ENCODE results near the gene NUDT4. TPM values are rescaled to one million over a fixed set of nuclear protein-coding genes. Genes with fewer than 3 reads are reported as not detected.

The NUDT4 gene
- total and polyA plus RNA-seq, 2 of the 8 experiments (the other 6 are each of a cell fraction or from before 2014, with no cell fraction given): 17.3 to 71.7 TPM

- Histone ChIP-seq H3K27me3 (replicated peaks in 1 of 4; ENCODE audit: control insufficient read depth in 3 of 4, extremely low read depth in 1 of 4, insufficient read depth in 3 of 4, low read length in 3 of 4) (no peaks in the 10 kb centered on the region), H4K8ac (ENCODE audit: extremely low read depth, insufficient read depth, low read length) (no peak overlapping the region), H3K4ac (replicated peaks; ENCODE audit: insufficient read length, low read depth, low read length) (no peak overlapping the region), H3K4me2 (ENCODE audit: insufficient read depth in 1 of 2, low read depth in 2 of 2, low read length in 2 of 2) (no peak overlapping the region), H3K79me1 (ENCODE audit: low read depth, low read length) (peaks cover 6% of the 10 kb centered on the region; the same call in 1 of the 2 replicates), H3K79me2 (ENCODE audit: control insufficient read depth in 1 of 2, insufficient read depth in 2 of 2, low read length in 2 of 2) (peaks cover 27 to 73% of the 10 kb centered on the region in 2 experiments), H2BK12ac (ENCODE audit: low read depth, low read length) (no peak overlapping the region), H3K4me3 (ENCODE audit: extremely low read depth in 1 of 4, insufficient read depth in 2 of 4, low read depth in 3 of 4, low read length in 4 of 4) (no peak overlapping the region), H2BK120ac (replicated peaks; ENCODE audit: low read depth, low read length) (no peak overlapping the region), H4K5ac (ENCODE audit: insufficient read length, low read depth, low read length) (no peak overlapping the region), H3K23ac (ENCODE audit: insufficient read length) (no peak overlapping the region), H3K56ac (replicated peaks; ENCODE audit: insufficient read length, low read depth, low read length) (no peak overlapping the region), H4K20me1 (replicated peaks in 1 of 2; ENCODE audit: control insufficient read depth in 1 of 2, insufficient read depth in 2 of 2, low read length in 2 of 2) (peaks cover 12 to 21% of the 10 kb centered on the region in 2 experiments), H2AFZ (ENCODE audit: low read length) (no peak overlapping the region), H3K18ac (ENCODE audit: extremely low read depth, low read length) (no peak overlapping the region), H3K36me3 (ENCODE audit: control insufficient read depth in 2 of 4, insufficient read depth in 4 of 4, low read length in 3 of 4) (peaks cover 0 to 25% (median 8%) of the 10 kb centered on the region in 4 experiments; a peak in 5 of 8 replicates), H2BK20ac (ENCODE audit: low read length) (no peak overlapping the region), H3K23me2 (ENCODE audit: low read depth, low read length) (no peaks in the 10 kb centered on the region; the same call in 1 of the 2 replicates), H3K4me1 (replicated peaks in 1 of 4; ENCODE audit: control insufficient read depth in 3 of 4, insufficient read depth in 4 of 4, low read length in 3 of 4) (peaks cover 0 to 3% (median 0%) of the 10 kb centered on the region in 4 experiments; a peak in 1 of 7 replicates), H3K9me3 (ENCODE audit: insufficient read depth in 2 of 2, low read depth in 1 of 2, low read length in 1 of 2) (no peaks in the 10 kb centered on the region), H2BK15ac (ENCODE audit: low read length) (no peak overlapping the region), H3K9ac (replicated peaks in 1 of 4; ENCODE audit: extremely low read depth in 1 of 4, low read depth in 3 of 4, low read length in 3 of 4) (no peak overlapping the region), H3K27ac (ENCODE audit: low read depth, low read length) (no peak overlapping the region), H3K14ac (ENCODE audit: insufficient read length) (no peak overlapping the region), H2BK5ac (ENCODE audit: low read depth, low read length) (no peak overlapping the region), H2AK5ac (ENCODE audit: low read depth, low read length) (no peak overlapping the region), H4K91ac (replicated peaks; ENCODE audit: insufficient read length, low read length) (no peak overlapping the region)
- WGBS, 2 experiments (ENCODE audit: extremely low coverage in 1 of 2, insufficient coverage in 1 of 2, insufficient read length in 1 of 2, insufficient replicate concordance in 2 of 2, low coverage in 1 of 2, low lambda C conversion rate in 2 of 2, missing lambda C conversion rate in 1 of 2): 98% methylated on average over 3 of the region's 3 CpGs; no CpG with 5 or more reads in 1 of the 2 experiments
- no peak for TF ChIP-seq EGR1 (IDR thresholded peaks at IDR 0.05; ENCODE audit: borderline replicate concordance, low read depth, low read length)
- no peak for TF ChIP-seq GTF2F1 (IDR thresholded peaks at IDR 0.05; ENCODE audit: borderline replicate concordance, low read depth, low read length)
- TF ChIP-seq CTCF (IDR thresholded peaks at IDR 0.05; ENCODE audit: control extremely low read depth in 1 of 3, insufficient read depth in 1 of 3, low read depth in 1 of 3, low read length in 3 of 3): no peak
- no peak for TF ChIP-seq EZH2 (IDR thresholded peaks at IDR 0.05; ENCODE audit: low read depth, low read length, severe bottlenecking)
- no peak for TF ChIP-seq BRCA1 (IDR thresholded peaks at IDR 0.05; ENCODE audit: low read depth, low read length)
- no peak for TF ChIP-seq HDAC6 (IDR thresholded peaks at IDR 0.05; ENCODE audit: low read depth, low read length)
- CTCF ChIA-PET (ENCODE audit: partially characterized antibody): interaction anchor here (1.1 kb wide), 1 partner anchor 10 kb away, joined by 3 read pairs; no protein-coding TSS in a partner anchor
- DNase-seq (ENCODE audit: low read depth in 1 of 2, low spot score in 2 of 2): no peak
- FAIRE-seq: no peak
- POLR2A ChIA-PET (ENCODE audit: partially characterized antibody): interaction anchor here (3.4 kb wide), 1 partner anchor 9 kb away, joined by 23 read pairs; no protein-coding TSS in a partner anchor
Measured at GRCh38 chr12:93413064-93413463, 35.3 kb downstream of the NUDT4 start.

Measured in H1 (cell line).